Panc1 (cell line): Measurements from ENCODE around the gene DOCK4.

Experiments
- TF ChIP-seq, protein P1 (sequence below), 2 experiments: IDR thresholded peaks; 2 replicates each; pipeline ENCODE4 v1.6.1; 2011 to 2012; ENCODE audit warnings: low read depth in 2 of 2, control low read depth in 1 of 2, low read length in 1 of 2, mild to moderate bottlenecking in 1 of 2, moderate library complexity in 1 of 2; ENCODE audit not compliant: insufficient read depth in 1 of 2
- TF ChIP-seq, protein P2 (sequence below): fragments of 450-650 bp; IDR thresholded peaks from 2 replicates; pipeline ENCODE4 v1.5.1; 2017; ENCODE audit warnings: mild to moderate bottlenecking

DNA sequence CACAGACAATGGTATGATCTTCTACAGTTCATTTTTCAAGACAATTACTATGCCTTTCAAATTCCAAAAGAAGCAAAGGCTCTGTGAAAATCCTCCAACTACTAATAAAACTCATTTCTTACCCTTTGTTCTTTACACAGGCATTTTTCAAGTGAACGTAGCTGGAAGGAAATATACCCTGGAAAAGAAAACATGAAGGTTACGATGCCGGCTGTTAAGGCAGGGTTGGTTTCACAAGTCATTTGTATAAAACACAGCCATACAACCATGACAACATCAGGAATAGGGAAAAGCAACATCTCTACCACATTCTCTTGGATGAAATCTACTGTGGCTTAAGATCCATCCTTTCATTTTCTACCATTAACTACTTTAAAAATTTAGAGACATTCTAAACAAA, 207.9 kb downstream of the DOCK4 start:
- TF ChIP-seq, protein P1, sequence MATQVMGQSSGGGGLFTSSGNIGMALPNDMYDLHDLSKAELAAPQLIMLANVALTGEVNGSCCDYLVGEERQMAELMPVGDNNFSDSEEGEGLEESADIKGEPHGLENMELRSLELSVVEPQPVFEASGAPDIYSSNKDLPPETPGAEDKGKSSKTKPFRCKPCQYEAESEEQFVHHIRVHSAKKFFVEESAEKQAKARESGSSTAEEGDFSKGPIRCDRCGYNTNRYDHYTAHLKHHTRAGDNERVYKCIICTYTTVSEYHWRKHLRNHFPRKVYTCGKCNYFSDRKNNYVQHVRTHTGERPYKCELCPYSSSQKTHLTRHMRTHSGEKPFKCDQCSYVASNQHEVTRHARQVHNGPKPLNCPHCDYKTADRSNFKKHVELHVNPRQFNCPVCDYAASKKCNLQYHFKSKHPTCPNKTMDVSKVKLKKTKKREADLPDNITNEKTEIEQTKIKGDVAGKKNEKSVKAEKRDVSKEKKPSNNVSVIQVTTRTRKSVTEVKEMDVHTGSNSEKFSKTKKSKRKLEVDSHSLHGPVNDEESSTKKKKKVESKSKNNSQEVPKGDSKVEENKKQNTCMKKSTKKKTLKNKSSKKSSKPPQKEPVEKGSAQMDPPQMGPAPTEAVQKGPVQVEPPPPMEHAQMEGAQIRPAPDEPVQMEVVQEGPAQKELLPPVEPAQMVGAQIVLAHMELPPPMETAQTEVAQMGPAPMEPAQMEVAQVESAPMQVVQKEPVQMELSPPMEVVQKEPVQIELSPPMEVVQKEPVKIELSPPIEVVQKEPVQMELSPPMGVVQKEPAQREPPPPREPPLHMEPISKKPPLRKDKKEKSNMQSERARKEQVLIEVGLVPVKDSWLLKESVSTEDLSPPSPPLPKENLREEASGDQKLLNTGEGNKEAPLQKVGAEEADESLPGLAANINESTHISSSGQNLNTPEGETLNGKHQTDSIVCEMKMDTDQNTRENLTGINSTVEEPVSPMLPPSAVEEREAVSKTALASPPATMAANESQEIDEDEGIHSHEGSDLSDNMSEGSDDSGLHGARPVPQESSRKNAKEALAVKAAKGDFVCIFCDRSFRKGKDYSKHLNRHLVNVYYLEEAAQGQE (IDR thresholded peaks at IDR 0.05; ENCODE audit: insufficient read depth in 1 of 2, low read depth in 2 of 2, low read length in 1 of 2) = no peak
- TF ChIP-seq, protein P2, sequence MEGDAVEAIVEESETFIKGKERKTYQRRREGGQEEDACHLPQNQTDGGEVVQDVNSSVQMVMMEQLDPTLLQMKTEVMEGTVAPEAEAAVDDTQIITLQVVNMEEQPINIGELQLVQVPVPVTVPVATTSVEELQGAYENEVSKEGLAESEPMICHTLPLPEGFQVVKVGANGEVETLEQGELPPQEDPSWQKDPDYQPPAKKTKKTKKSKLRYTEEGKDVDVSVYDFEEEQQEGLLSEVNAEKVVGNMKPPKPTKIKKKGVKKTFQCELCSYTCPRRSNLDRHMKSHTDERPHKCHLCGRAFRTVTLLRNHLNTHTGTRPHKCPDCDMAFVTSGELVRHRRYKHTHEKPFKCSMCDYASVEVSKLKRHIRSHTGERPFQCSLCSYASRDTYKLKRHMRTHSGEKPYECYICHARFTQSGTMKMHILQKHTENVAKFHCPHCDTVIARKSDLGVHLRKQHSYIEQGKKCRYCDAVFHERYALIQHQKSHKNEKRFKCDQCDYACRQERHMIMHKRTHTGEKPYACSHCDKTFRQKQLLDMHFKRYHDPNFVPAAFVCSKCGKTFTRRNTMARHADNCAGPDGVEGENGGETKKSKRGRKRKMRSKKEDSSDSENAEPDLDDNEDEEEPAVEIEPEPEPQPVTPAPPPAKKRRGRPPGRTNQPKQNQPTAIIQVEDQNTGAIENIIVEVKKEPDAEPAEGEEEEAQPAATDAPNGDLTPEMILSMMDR = no peak
